Smooth muscle cell (in vitro differentiated cells): ENCODE results near the gene CNFN. TPM values are rescaled to one million over a fixed set of nuclear protein-coding genes. Genes with fewer than 3 reads are reported as not detected.

Experiments
- DNase-seq: peaks from one replicate; lab custom pipeline; 2025; ENCODE audit not compliant: unreplicated experiment; lab: John Stamatoyannopoulos, UW
- H2AFZ ChIP-seq: fragments of 200-600 bp; sonication (generic); 2 replicates; pipeline ENCODE4 v1.6.0; 2016; ENCODE audit warnings: antibody characterized with exemption, low read depth, mild to moderate bottlenecking
- H3F3A ChIP-seq: fragments of 200-600 bp; sonication (generic); 2 replicates; pipeline ENCODE4 v1.6.0; 2017; ENCODE audit warnings: antibody characterized with exemption, low read depth
- H3K27ac ChIP-seq: fragments of 200-600 bp; sonication (generic); 2 replicates; pipeline ENCODE4 v1.5.1; 2016; ENCODE audit warnings: low read depth, mild to moderate bottlenecking
- H3K27me3 ChIP-seq: fragments of 200-600 bp; sonication (generic); 2 replicates; pipeline ENCODE4 v1.6.1; 2016; ENCODE audit warnings: low read depth, mild to moderate bottlenecking
- H3K36me3 ChIP-seq: fragments of 200-600 bp; sonication (generic); 2 replicates; pipeline ENCODE4 v1.5.1; 2016; ENCODE audit warnings: low read depth
- H3K4me1 ChIP-seq: fragments of 200-600 bp; sonication (generic); 2 replicates; pipeline ENCODE4 v1.5.1; 2016; ENCODE audit warnings: low read depth
- H3K4me2 ChIP-seq: fragments of 200-600 bp; sonication (generic); 2 replicates; pipeline ENCODE4 v1.6.0; 2016; ENCODE audit warnings: mild to moderate bottlenecking
- H3K4me3 ChIP-seq: fragments of 200-600 bp; sonication (generic); 2 replicates; pipeline ENCODE4 v1.5.1; 2016; ENCODE audit warnings: mild to moderate bottlenecking
- H3K79me2 ChIP-seq: fragments of 200-600 bp; sonication (generic); 2 replicates; pipeline ENCODE4 v1.6.0; 2016; ENCODE audit warnings: low read depth, mild to moderate bottlenecking
- H3K9ac ChIP-seq: fragments of 200-600 bp; sonication (generic); 2 replicates; pipeline ENCODE4 v1.6.0; 2016; ENCODE audit warnings: low read depth
- H3K9me3 ChIP-seq: fragments of 200-600 bp; sonication (generic); replicated peaks from 2 replicates; pipeline ENCODE4 v1.5.1; 2016; ENCODE audit warnings: low read depth
- H4K20me1 ChIP-seq: fragments of 200-600 bp; sonication (generic); 2 replicates; pipeline ENCODE4 v1.6.0; 2016; ENCODE audit warnings: low read depth
- CTCF ChIP-seq: fragments of 200-600 bp; sonication (generic); IDR thresholded peaks from 2 replicates; pipeline ENCODE4 v1.5.1; 2017; ENCODE audit warnings: borderline replicate concordance, mild to moderate bottlenecking, antibody characterized with exemption; ENCODE audit not compliant: insufficient read depth, poor library complexity, severe bottlenecking
- WGBS: methylation state at CpG from one replicate; pipeline ENCODE4 v1.1.7; 2016; ENCODE audit warnings: low lambda C conversion rate; 5-methylcytosine and 5-hydroxymethylcytosine counted together
- polyA plus RNA-seq: library from polyadenylated mRNA; unstranded; fragments of >200 nt; fragmentation: Nextera tagmentation; extraction: Ambion mirVana; gene quantifications from 2 replicates; pipeline ENCODE4 v1.2.1, GENCODE V29; 2016
- total RNA-seq: library from RNA; depleted of rRNA; stranded (reverse); fragments of >200 nt; gene quantifications from 2 replicates; pipeline ENCODE4 v1.2.3, GENCODE V29; 2014

The CNFN gene, protein sequence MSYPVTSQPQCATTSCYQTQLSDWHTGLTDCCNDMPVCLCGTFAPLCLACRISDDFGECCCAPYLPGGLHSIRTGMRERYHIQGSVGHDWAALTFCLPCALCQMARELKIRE
- 24.1 and 31.3 TPM in 2 replicates for total RNA-seq
- polyA plus RNA-seq: 23.7 and 44.9 TPM in 2 replicates

DNA sequence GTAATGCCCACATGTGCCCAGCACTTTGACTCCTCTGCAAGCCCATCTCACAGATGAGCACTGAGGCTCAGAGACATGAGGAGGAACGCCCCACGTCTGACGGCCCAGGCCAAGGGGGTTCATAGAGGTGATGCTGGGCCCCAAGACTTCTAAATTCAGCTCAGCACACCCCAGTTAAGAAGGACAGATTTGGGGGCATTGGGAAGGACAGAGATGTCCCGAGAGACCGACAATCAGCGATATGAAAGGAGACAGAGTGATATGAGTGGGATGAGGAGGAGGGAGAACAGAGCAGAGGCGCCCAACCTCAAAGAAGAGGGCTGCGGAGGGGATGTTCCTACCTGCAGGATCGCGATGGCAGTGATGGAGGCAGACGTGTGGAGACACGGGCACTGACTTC is at the start of gene CNFN:
CNFN (minus strand) TSS at position 399 of the 400 bp plus-strand sequence. CDS start 1,260 bp downstream, outside the sequence.
- H3K27me3 ChIP-seq: peaks cover 32% of the 10 kb centered on the region

DNA sequence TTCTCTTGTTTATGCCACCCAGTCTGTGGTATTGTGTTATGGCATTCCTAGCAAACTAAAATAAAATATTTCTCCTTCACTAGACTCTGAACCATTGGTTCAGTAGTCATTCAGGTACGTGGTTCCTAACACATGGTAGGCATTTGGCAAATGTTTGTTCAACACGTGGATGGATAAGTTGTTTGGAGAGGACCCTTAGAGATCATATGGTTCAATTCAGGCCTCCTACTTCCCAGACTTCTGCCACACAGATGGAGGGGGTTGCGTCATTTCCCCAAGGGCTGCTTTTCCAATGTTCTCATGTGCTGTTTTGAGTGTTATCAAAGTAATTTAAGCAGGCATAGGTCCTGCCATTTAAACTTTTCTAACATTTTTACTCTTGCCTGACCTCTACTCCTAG is 45.9 kb upstream of the CNFN start:
- Histone ChIP-seq H3K79me2 (no peaks in the 10 kb centered on the region), H2AFZ (no peak overlapping the region), H3K27ac (no peak overlapping the region), H3K9me3 (no peaks in the 10 kb centered on the region), H3K4me3 (no peak overlapping the region), H3K27me3 (no peaks in the 10 kb centered on the region), H3K36me3 (no peaks in the 10 kb centered on the region), H3K4me1 (no peaks in the 10 kb centered on the region), H3K9ac (no peak overlapping the region), H4K20me1 (peaks cover 7% of the 10 kb centered on the region), H3K4me2 (no peak overlapping the region), H3F3A (peaks cover 5% of the 10 kb centered on the region)
- DNase-seq: no peak
- TF ChIP-seq CTCF: no peak
- WGBS: 84% methylated on average over 3 of the region's 3 CpGs

More for the DNA sequence above, at the start of gene CNFN:
- DNase-seq: no peak
- TF ChIP-seq CTCF: no peak
- Histone ChIP-seq H3K9ac (no peak within 1 kb of the TSS), H3K27ac (no peak within 1 kb of the TSS), H2AFZ (no peak within 1 kb of the TSS), H3K4me1 (no peaks in the 10 kb centered on the region), H3K4me3 (no peak within 1 kb of the TSS), H3K36me3 (no peaks in the 10 kb centered on the region), H3K9me3 (no peaks in the 10 kb centered on the region), H3F3A (no peaks in the 10 kb centered on the region), H3K79me2 (no peaks in the 10 kb centered on the region), H3K4me2 (no peak within 1 kb of the TSS), H4K20me1 (no peaks in the 10 kb centered on the region)
- WGBS: 89% methylated on average over 10 of the region's 12 CpGs

DNA sequence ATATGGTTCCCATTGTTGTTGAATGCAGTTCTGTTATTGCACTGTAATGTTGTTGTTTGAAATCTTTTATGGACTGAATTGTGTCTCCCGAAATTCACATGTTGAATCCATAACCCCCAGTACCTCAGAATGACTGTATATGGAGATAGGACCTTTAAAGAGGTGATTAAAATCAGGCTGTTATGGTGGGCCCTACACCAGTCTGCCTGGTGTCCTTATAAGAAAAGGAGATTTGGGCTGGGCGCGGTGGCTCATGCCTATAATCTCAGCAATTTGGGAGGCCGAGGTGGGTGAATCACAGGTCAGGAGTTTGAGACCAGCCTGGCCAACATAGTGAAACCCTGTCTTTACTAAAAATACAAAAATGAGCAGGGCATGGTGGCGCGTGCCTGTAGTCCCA is 45.2 kb upstream of the CNFN start:
- H3K27ac ChIP-seq: no peak overlapping the region
- H3K9me3 ChIP-seq: no peaks in the 10 kb centered on the region
- no peaks in the 10 kb centered on the region for H3F3A ChIP-seq
- H3K4me3 ChIP-seq: no peak overlapping the region
- no peak for DNase-seq
- H3K9ac ChIP-seq: no peak overlapping the region
- no peaks in the 10 kb centered on the region for H4K20me1 ChIP-seq
- H3K79me2 ChIP-seq: no peaks in the 10 kb centered on the region
- H3K27me3 ChIP-seq: no peaks in the 10 kb centered on the region
- WGBS: 94% methylated on average over 6 of the region's 6 CpGs
- no peaks in the 10 kb centered on the region for H3K36me3 ChIP-seq
- no peak overlapping the region for H3K4me2 ChIP-seq
- H2AFZ ChIP-seq: no peak overlapping the region
- H3K4me1 ChIP-seq: no peaks in the 10 kb centered on the region
- TF ChIP-seq CTCF: no peak
